ENCODE measurements around the gene PTPRN.
A peak's percentile ranks its signal among the peaks of the same experiment; 100 is the strongest.
"Not testable (repeated sequence)": the region's sequence is repeated elsewhere in the genome, so short reads cannot be mapped to it uniquely, and the experiment has no call there.

Gene PTPRN

DNA sequence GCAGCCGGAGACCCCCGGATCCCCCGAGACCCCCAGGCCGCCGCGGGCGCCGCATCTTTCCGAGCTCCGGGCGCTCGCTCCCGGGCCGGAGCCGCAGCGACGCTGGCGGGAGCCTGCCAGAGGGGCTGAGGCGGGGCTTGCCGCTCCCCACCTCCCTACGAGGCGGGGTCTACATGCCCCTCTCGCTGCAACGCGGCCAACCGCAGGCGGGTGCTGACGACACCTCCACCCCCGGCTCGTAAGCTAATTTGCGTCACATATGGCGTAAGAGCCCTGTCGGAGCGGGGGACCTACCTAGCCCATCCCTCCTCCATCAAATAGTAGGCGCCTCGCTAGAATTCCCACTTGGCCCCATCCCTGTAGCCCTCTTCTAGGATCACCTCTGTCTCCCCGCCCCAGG, at the start of gene PTPRN:
TSS of gene PTPRN (minus strand) at position 124 of the 400 bp plus-strand sequence. CDS start at position 55, 69 bp downstream.
- peak; percentile 23 for DNase-seq

DNA sequence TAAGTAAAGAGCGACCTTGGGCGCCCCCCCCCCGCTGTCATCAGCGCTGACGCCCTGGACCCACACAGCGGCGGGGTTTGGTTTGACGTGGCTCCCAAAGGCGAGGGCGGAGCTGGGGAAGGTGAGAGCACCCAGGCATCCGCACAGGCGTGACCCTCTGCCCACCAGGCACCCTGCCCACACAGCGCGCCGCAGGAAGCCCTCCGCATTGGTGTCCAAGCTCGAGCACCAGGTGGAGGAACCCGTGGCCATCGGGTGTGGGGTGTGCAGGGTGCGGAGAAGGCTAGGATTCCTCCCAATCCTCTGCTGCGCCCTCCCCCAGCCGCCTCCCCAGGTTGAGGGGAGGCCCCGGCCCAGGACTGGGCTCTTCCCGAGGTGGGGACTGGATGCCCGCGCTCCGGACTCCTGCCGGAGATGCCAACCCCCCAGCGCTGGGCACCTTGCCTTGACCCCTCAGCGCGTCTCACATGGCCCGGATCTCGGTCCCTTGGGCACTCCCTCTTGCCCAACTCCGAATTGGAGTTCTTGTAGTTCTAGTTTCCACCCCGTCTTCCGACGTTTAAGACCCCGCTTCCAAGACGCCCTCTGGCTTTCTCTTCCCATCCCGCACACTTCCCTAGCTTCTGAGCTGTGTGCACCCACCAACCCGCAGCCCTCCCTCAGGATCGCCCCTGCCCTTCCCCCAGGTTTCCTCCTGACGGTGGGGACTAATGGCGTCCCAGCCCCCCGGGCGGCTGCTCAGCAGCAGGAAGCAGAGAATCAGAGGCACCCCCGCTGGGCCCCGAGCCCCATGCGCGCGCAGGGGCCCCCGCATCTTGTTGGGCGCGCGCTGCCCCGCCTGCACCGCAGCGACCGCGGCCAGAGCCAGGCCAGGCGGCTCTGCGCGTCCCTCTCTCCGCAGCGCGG, 49.2 kb upstream of the PTPRN start:
- no peak for DNase-seq

DNA sequence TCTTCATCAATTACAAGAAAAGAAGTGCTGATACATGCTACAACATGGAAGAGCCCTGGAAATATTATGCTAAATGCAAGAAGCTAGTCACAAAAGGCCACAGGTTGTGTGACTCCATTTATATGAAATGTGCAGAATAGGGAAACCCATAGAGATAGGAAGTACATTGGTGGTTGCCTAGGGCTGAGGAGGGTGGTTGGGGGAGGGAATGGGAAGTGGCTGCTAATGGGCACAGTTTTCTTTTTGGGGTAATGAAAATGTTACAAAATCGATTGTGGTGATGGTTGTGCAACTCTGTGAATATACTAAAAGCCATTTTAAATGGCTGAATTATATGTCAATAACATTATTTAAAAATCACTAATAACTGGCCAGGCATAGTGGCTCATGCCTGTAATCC, 47.6 kb upstream of the PTPRN start:
- DNase-seq: no peak

DNA sequence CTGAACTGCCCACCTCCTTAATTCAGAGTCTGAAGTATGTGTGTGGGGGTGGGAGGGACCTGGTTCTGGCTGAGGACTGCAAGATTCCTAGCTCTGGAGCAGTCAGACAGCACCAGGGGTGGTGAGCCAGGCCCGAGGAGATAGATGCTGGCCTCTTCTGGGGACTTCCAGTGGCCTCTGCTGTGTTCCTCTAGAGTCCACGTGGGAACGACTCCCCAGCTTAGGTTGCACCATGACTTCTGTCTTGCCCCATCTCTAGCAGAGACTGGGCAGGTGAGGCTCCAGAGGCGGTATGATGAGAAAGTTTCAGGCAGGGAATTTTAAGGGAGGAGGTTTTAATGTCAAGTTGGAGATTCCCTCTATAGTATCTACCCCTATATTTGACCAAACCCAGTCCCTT, 45.4 kb upstream of the PTPRN start:
- no peak for DNase-seq

DNA sequence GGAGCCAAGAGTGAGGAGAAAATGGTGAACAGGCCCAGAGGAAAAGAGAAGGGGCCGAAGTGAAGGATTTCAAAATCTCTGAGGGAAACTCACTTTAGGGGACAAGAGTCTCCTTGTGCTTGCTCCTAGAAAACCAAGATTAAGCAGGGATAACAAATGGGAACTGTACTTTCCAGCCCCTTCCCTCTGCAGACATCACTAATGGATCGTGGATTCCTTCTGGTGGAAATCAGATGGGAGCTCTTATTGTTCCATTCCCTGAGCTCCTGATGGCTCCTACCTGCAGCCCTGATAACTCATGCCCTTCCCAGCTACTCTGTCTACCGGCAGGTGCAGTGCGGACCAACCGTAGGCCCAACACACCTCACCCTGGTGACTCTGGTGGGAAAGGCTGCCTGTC, 43.9 kb upstream of the PTPRN start:
- DNase-seq: no peak

DNA sequence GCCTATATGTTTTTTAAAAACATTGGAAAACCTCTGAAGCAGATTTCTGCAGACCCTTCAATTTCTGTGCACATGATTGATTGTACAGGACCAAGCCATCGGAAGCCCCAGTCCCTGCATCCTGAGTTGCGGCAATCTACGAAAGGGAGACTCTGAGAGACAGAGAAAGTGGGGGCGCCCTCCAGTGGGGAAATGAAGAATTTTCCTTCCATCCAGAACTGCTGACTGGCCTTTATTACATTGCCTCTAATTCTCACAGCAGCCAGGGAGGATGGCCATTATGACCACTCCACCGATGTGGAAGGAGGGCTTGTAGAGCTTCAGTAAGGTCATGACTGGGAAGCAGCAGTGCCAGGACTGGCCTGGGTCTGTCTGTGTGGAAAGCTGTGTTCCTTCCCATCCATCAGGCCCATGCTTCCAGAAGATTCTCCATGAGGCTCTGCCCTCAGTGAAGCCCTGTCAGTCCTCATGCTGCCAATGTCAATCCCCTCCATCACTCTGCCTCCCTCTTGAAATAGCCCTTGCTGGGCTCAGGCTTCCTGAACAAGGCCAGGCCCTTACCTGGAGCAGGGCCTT, 43.3 kb upstream of the PTPRN start:
- DNase-seq: peak; percentile 64

DNA sequence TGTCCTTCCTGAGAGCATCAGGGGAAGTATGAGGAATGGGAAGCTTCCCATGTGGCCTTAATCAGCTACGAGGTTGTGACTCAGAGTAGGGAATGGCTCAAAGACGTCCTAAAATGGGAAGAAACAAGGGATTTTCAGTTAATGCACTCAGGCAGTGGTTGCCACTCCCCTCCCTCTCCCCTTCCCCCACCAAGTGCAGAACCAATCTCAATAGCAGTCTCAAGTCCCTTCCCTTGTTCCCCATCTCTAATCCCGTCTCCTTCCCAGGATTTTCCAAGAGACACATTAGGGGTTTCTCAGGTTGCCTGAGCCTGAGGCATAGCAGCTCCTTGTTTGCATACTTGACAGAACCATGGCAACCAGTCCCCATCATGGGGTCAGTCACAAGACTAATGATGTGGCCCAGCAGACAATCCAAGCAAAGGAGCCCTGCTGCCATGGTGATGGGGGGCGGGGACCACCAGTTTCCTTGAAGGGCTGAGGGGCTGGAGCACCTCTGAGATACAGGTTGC, 41.6 kb upstream of the PTPRN start:
- no peak for DNase-seq

DNA sequence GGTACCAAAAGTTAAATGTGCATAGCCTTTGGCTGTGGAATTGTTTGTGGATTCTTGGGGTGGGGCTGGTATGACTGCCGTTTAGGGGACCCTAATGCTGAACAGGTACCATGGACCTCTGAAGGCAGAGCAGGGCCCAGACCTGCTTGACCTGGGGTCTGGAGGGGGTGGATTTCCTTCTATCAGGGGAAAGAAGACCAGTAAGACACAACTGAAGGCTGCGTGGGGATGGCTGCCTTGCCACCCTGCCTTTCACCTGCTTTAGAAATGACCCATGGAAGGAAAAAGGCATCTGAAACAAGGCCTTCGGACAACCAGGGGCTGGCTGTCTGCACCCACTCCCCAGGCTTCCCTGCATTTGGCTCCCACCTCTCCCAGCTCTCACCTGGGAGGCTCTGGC, 41.0 kb upstream of the PTPRN start:
- DNase-seq: no peak

DNA sequence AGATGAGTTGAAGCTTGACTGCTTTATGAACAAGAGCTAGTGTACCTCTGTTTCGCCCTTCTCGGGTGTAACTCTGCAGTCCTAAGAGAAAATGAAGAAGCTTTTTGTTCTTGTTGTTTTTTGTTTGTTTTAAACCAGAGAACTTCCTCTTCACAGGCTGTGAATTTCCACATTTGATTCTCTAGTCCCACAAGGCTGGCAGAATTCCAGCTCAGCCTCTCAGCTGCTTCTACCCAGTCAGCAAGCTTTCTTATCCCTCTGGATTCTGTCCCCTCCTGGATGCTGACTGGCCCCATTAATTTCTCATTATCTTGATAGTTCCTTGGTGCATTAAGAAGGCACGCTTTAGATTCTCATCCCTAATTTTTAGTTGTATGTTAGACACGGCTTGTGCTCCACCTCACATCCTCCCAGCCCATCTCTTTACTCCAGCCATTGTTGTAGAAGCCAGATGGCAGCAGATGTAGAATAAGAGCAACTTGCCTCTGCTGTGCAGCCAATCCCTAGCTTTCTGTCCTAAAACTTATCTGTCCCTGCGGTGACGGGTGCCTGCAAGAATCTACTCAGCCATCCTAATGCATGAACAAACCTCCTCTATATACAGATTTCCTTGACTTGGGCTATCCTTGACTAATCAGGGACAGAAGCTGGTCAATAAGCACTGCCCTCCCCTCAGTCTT, 35.7 kb upstream of the PTPRN start:
- no peak for DNase-seq

DNA sequence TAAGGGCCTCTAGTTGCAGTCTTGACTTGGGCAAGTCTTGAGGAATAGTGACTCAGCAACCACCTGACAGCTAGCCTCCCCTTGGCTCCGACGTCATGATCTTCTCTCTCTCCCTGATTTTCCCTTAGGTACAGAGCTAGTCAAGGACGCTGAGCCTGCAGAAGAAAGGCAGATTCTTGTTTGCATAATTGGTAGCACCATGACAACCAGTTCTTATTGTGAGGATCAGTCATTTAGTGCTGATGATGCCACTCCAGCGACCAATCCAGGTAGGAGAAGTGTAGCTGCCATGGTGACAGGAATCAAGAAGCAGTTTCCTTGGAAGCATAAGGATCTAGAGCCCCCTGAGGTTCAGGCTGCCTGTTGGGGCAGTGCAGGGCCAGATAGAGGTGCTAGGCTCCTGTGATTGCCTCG, 26.2 kb upstream of the PTPRN start:
- DNase-seq: no peak

DNA sequence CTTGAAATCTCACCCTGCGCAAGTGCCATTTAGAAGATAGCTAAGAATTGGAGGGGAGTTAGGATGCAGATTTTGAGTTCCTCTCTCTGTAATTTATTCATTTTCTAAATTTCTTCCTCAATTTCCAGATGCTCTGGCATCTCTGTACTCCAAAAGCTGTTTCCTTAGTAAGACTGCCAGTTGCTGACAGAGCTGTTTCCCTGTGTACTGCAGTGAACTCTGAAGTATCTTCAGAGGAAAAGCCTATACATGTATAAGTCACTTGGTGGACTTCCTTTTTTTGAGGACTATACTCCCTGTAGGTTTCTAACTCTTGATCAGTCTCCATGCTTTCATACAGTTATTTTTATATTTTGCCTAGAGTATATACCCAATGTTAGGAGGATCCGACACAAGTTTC, 24.9 kb upstream of the PTPRN start:
- no peak for DNase-seq

DNA sequence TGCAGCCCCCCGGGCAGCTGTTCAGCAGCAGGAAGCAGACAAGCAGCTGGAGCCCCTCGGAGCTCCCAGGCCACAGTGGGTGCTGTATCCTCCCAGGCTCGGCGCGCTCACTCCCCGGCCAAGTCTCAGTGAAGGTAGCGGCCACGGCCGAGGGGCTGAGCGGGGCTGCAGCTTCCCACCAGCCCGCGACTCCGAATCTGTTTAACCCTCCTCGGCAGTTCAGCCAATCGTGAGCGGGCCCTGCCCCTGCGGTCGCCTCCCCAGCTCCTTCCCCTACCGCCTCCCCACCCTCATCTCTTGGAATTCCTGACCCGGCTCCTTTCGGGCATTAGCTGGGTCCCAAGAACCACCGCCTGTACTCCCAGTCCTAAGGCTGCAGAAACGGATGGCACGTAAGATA, 23.3 kb upstream of the PTPRN start, which contains the start of gene RESP18:
TSS of gene RESP18 (minus strand) at position 203 of the 400 bp plus-strand sequence.
- DNase-seq: no peak

DNA sequence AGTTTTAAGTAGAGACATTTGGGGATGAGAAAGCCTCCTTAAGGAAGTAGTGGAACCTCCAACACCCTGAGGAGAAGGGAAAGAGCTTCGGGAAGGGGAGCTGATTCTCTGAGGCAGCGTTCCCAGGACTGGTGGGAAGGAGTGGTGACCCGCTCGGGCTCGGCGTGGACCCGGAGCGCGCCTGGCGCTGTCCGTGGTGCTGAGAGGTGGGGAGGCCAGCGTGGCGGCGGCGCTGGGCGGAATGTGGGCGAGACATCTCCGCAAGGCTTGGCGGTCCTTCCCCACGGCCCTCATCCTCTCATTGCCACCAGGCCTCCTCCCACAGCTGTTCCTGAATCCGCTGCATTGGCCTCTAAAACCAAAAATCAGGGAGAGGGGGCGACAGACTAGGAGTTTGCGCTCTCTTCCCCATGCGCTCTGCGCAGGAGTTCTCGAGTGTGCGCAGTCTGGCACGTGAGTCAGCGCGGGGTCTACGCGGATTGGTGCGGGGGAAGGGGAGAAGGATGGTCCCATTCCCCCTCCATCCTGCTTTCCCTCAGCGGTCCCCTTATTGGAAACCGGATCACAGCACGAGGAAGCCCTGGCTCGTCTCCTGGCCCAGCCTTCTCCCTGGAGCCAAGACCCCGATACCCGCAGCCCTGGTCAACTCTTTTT, 22.5 kb upstream of the PTPRN start:
- DNase-seq: peak; percentile 38

DNA sequence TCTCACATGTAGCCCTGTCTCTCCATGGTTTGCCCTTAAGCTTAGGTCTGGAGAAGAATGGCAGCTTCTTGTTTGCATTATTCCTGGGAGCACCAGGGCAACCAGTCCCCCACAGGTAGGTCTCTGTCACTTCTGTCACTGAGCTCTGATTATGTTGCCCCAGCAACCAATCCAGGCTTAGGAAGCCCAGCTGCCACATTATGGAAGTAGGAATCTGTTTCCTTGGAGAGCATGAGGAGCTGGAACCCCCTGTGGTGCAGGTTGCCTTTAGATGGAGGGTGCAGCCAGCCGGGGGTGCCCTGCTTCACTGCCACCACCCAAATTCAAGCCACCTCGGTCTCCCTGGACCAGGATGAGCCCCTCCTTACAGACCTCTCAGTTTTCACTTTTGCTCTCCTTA, 18.5 kb upstream of the PTPRN start:
- no peak for DNase-seq

DNA sequence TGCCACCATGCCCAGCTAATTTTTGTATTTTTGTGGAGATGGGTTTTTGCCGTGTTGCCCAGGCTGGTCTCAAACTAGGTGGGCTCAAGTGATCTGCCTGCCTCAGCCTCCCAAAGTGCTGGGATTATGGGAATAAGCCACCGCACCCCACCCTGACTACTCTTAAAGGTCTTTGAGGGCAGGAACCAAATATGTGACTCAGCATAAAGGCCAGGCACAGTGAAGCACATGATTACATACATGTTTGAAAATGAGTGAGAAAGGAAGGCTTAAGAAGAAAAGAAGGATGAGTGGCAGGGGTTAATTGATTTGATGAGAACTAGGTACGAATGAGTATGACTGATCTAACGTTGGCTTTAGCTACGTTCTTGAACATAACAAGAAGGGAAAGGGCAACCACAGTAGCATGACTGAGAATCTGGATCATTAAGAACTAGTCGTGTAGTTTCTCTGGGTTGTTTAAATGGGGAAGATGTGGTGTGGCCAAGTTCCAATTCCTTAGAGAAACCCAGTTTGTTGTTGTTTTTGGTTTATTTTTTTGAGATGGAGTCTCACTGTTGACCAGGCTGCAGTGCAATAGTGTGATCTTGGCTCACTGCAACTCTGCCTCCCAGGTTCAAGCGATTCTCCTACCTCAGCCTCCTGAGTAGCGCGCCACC, 16.6 kb upstream of the PTPRN start:
- DNase-seq: no peak

DNA sequence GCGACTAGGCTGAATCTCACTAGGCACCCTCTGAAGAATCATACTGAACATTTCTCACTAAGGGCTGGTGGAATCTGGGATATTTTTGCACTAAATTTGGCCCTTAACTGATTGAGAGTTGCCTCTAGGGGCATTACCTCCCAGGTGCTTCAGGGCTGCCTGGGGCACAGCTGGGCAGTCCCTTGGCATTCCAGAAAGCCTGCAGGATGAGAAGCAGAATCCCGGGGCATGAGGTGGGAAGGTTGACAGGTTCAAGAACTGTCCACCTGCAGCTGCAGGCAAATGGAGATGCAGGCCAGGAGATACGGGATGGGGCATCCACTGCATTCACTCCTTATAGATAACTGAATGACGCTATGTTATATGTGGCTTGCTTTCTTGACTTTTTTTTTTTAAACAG, 15.9 kb upstream of the PTPRN start:
- DNase-seq: no peak

DNA sequence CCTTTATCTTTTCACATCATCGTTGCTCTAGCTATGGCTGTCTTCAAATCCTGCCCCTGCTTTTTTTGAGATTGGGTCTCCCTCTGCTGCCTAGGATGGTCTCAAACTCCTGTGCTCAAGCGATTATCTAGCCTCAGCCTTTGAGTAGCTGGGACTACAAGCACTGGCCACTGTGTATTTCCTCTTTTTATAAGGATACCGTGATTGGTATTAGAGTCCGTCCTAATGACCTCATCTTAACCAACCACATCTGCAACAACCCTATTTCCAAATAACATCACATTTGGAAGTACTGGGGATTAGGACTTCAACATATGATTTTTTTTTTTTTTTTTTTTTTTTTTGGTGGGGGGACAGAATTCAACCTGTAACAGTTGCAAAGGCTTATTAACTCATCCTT, 14.2 kb upstream of the PTPRN start:
- DNase-seq: no peak

DNA sequence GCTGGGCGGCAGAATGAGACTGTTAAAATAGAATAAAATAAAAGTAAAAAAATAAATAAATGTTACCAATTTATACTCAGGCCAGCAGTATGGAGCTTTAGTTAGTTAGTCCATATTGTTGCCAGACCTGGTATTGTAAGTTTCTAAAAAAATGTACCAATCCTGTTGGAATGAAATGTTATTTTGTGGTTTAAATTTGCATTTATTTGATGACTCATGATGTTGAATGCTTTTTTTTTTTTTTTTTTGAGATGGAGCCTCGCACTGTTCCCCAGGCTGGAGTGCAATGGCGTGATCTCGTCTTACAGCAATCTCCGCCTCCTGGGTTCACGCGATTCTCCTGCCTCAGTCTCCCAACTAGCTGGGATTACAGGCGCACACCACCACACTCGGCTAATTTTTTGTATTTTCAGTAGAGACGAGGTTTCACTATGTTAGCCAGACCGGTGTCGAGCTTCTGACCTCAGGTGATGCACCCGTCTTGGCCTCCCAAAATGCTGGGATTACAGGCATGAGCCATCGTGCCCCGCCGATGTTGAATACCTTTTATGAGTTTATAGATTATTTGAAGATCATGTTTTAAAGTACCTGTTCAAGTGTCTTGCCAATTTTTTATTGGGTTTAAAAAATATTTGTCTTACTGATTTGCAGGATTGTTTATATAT, 5.7 kb upstream of the PTPRN start:
- no peak for DNase-seq

DNA sequence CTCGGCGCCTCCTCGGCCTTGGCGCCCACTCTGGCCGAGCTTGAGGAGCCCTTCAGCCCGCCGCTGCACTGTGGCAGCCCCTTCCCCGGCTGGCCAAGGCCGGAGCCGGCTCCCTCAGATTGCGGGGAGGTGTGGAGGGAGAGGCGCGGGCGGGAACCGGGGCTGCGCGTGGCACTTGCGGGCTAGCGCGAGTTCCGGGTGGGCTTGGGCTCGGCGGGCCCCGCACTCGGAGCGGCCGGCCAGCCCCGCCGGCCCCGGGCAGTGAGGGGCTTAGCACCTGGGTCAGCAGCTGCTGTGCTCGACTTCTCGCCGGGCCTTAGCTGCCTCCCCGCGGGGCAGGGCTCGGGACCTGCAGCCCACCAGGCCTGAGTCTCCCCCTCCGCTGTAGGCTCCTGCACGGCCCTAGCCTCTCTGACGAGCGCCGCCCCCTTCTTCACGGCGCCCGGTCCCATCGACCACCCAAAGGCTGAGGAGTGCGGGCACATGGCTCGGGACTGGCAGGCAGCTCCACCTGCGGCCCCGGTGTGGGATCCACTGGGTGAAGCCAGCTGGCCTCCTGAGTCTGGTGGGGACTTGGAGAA, 3.6 kb upstream of the PTPRN start:
- not testable (repeated sequence) for DNase-seq

DNA sequence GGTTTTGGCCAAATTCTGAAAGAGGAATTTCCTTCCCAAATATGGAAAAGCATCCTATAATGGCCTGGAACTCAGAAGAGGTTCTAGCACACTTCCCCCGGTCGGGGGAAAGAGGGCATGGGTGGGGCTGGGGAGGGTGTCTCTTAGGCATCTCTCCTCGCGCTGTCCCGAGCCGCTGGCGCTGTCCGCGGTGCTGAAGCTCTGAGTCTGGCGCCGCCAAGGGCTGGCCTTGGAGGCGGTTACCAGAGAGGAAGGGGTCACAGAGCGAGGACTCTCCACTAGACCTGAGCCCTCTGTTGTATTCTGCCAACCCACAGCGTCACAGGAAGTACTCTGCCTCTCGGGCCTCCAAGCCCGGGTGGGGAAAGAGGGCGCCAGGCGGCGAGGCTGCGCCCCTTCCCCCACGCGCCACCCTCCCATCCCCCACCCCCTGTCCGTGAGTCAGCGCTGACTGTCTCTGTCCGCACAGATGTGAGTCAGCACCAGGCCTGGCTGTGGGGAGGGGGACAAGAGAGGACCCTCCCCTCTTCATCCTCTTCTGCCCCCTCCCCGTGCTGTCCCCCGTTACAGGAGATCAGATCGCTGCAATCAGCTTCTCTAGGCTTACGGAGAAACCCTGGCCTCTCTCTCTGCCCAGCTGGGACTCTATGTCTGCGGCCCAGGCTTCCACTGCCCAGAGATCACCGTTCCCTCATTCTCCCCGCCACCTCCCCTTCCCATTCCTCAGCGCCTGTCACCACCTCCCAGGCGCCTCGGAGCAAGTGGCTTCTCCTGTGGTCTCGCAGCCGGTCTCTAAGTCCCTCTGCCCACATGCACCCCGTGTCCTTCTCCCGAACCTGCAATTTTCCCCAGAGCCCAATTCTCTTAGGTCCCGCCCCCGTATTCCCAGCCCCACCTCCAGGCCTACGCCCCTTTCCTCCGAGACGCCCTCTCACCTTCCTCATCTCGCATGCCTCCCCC, 779 bp downstream of the PTPRN start:
- DNase-seq: peak; percentile 74

Measured in activated T-cell treated with anti-CD3 and anti-CD28 coated beads, Interleukin-2, amount 50 U/mL, for 1 hour (primary cell).